GM12873 (cell line): Measurements from ENCODE around the gene CPEB4.

Experiments used
- TF ChIP-seq, protein P1 (sequence below): IDR thresholded peaks from 2 replicates; pipeline ENCODE4 v1.5.1; 2012; ENCODE audit warnings: low read depth, mild to moderate bottlenecking, moderate library complexity, low read length, control low read depth; ENCODE audit not compliant: insufficient read depth; ENCODE audit errors: missing control alignments

The CPEB4 gene

DNA sequence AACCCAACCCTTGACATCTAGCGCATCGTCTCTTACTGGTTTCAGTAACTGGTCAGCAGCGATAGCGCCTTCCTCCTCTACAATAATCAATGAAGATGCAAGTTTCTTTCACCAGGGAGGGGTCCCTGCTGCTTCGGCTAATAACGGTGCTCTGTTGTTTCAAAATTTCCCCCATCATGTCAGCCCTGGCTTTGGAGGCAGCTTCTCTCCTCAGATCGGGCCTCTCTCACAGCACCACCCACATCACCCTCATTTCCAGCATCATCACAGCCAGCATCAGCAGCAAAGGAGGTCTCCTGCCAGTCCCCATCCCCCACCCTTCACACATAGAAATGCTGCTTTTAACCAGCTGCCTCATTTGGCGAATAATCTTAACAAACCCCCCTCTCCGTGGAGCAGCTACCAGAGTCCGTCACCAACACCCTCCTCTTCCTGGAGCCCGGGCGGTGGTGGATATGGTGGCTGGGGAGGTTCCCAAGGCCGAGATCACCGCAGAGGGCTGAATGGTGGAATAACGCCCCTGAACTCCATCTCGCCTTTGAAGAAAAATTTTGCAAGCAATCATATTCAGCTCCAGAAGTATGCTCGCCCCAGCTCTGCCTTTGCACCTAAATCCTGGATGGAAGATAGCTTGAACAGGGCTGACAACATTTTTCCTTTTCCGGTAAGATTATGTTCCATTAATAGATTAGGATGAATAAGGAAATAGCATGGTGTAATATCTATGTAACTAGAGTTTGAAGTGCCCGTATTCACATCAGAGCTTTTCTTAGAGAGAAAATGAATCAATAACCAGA, 2.2 kb downstream of the CPEB4 start:
- TF ChIP-seq, protein P1, sequence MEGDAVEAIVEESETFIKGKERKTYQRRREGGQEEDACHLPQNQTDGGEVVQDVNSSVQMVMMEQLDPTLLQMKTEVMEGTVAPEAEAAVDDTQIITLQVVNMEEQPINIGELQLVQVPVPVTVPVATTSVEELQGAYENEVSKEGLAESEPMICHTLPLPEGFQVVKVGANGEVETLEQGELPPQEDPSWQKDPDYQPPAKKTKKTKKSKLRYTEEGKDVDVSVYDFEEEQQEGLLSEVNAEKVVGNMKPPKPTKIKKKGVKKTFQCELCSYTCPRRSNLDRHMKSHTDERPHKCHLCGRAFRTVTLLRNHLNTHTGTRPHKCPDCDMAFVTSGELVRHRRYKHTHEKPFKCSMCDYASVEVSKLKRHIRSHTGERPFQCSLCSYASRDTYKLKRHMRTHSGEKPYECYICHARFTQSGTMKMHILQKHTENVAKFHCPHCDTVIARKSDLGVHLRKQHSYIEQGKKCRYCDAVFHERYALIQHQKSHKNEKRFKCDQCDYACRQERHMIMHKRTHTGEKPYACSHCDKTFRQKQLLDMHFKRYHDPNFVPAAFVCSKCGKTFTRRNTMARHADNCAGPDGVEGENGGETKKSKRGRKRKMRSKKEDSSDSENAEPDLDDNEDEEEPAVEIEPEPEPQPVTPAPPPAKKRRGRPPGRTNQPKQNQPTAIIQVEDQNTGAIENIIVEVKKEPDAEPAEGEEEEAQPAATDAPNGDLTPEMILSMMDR: no peak

- TF ChIP-seq, protein P1: no peak
These were observed 3.4 kb downstream of the CPEB4 start for GRCh38 chr5:173891308-173892116.

- TF ChIP-seq, protein P1: no peak
These were observed 5.0 kb downstream of the CPEB4 start for GRCh38 chr5:173893192-173893561.

- TF ChIP-seq, protein P1: no peak
These were observed 7.4 kb downstream of the CPEB4 start for GRCh38 chr5:173895401-173896165.

DNA sequence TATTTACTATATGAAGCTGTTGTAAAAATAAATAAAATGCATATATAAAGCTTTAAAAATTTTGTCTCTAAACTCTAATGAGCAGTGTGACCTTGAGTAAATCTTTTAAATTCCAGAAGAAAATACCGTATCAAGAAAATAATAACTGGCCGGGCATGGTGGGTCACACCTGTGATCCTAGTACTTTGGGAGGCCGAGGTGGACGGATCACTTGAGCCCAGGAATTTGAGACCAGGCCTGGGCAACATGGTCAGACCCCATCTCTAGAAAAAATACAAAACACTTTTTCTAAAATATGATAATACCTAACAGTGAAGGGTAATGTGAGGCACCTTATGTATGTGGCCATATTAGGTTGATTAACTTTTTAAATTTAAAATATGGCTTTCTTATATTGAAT, 8.5 kb downstream of the CPEB4 start:
- TF ChIP-seq, protein P1: no peak

GRCh38 chr5:173901705-173902104, 13.6 kb downstream of the CPEB4 start:
- TF ChIP-seq, protein P1: no peak

DNA sequence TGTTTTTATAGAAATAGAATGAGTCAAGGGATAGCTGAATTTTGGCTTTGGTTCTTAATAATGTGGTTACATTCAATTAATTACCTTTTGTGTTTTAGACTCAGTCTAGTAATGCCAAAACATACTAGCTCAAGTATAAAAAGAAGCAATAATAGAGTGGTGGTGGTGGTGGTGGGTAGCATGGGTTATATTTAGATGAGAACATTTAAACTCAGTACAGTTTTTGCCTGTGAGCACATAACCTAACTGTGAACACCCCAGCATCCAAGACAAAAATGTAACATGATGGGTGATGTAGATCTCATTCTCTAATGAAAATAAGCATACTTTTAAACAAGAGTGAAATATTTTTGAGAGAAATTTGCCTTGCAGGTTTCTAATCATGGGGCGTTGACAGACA, 14.2 kb downstream of the CPEB4 start:
- TF ChIP-seq, protein P1: no peak
